AG04449 (cell line): ENCODE results near the gene NEK6.

ENCODE experiments used
- CTCF ChIA-PET: fragments of 350-600 bp; formaldehyde crosslinking; extraction: SDS; loops from one replicate; lab custom pipeline; 2021; ENCODE audit warnings: antibody characterized with exemption; lab: Yijun Ruan, JAX
- POLR2A ChIA-PET: fragments of 400-600, 350-600 bp; formaldehyde crosslinking; extraction: SDS; loops from one replicate; lab custom pipeline; 2020; ENCODE audit warnings: antibody characterized with exemption, inconsistent platforms; lab: Yijun Ruan, JAX
- DNase-seq: peaks from one replicate; pipeline ENCODE4 v3.0.0-alpha.2; 2010; ENCODE audit warnings: low read depth, low spot score
- H3K4me3 ChIP-seq: 2 replicates; pipeline ENCODE4 v1.5.1; 2011; ENCODE audit warnings: low read depth, mild to moderate bottlenecking, control low read depth, low read length
- CTCF ChIP-seq: IDR thresholded peaks from one replicate; pipeline ENCODE4 v1.5.1; 2011; ENCODE audit warnings: mild to moderate bottlenecking, moderate library complexity, low read length, control low read depth, inconsistent platforms; ENCODE audit not compliant: insufficient read depth; ENCODE audit errors: missing control alignments

NEK6 gene

GRCh38 chr9:124363326-124364096 lies 105.8 kb downstream of the NEK6 start:
- CTCF ChIA-PET, result interaction anchor here (0.5 to 2.5 kb wide), 4 partner anchors 11 to 237 kb away, joined by 3 to 10 read pairs (median 4); no protein-coding TSS in a partner anchor
- no peak overlapping the region for H3K4me3 ChIP-seq
- POLR2A ChIA-PET, result no interaction called here
- TF ChIP-seq CTCF, result no peak
- DNase-seq, result no peak

- TF ChIP-seq CTCF, result no peak
- ChIA-PET CTCF (no interaction called here), POLR2A (no interaction called here)
- no peak overlapping the region for H3K4me3 ChIP-seq
- DNase-seq, result no peak
Observed at GRCh38 chr9:124364141-124364540, 106.4 kb downstream of the NEK6 start.

- no peak for TF ChIP-seq CTCF
- POLR2A ChIA-PET, result no interaction called here
- CTCF ChIA-PET, result interaction anchor here (0.5 to 1.7 kb wide), 2 partner anchors 27 to 263 kb away, joined by 4 read pairs; no protein-coding TSS in a partner anchor
- DNase-seq, result no peak
- no peak overlapping the region for H3K4me3 ChIP-seq
Observed at GRCh38 chr9:124365036-124365435, 107.3 kb downstream of the NEK6 start.

- TF ChIP-seq CTCF, result no peak
- ChIA-PET CTCF (interaction anchor here (1.3 to 1.7 kb wide), 2 partner anchors 26 to 27 kb away, joined by 3 to 4 read pairs; no protein-coding TSS in a partner anchor), POLR2A (no interaction called here)
Observed at GRCh38 chr9:124366476-124367220, 108.9 kb downstream of the NEK6 start.

GRCh38 chr9:124368692-124369091 lies 110.9 kb downstream of the NEK6 start:
- POLR2A ChIA-PET, result no interaction called here
- no peak for TF ChIP-seq CTCF
- H3K4me3 ChIP-seq, result no peak overlapping the region
- no peak for DNase-seq
- CTCF ChIA-PET, result interaction anchor here (1.0 kb wide), 1 partner anchor 19 kb away, joined by 4 read pairs; no protein-coding TSS in a partner anchor

More at GRCh38 chr9:124366476-124367220, 108.9 kb downstream of the NEK6 start:
- H3K4me3 ChIP-seq, result no peak overlapping the region
- DNase-seq, result no peak
